Islet of Langerhans (tissue), 1 donor: ENCODE results near the gene LRRC49.
A peak's percentile ranks its signal among the peaks of the same experiment; 100 is the strongest.
"Not testable (repeated sequence)": the region's sequence is repeated elsewhere in the genome, so short reads cannot be mapped to it uniquely, and the experiment has no call there.

Source experiments
- FAIRE-seq: peaks from one replicate; lab custom pipeline; 2011; peaks lifted over from hg19 to GRCh38; lab: Jason Lieb, UNC

LRRC49 gene

DNA sequence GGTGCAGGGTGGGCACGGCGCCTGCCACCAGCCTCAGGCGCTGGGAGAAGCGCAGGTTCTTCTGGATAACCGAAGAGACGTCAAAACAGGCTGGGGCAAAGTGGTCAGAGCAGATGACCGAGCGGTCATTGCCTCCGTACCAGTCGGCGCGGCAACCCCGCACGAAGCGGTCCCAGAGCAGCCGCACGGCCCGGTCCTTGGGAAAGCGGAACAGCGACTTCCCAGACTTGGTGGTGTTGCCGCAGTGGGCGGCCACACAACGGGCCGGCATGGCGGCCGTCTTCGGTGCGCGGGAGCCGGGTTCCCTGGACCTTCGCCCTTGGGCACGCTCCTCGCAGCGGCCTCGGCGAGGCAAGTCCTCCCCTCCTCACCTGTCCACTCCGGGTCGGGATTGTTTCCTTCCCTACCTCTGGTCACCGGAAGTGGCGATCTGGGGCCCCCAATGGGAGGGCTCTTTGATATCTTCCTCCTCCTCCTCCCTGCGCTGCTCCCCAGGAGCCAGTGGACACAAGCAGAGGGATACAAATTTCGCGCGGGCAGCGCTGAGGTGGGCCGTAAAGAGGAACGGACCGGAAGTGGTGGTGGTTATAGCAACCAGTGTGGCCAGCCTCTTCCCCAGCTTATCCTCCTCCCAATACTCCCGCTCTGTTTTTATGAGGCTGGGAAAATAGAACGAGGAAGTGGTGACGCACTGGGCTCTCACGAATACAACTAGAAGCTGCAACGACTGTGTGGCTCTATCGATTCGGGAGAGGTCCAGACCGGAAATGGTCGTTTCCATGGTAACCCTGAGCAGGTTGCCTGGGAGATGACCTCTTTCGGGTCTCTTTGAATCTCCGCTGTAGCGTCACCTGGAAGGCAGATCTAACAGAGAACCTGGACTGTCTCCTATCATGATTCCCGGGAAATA, at the start of gene LRRC49, which contains the start of gene THAP10:
TSS of gene LRRC49 (plus strand) at position 825 of the 910 bp plus-strand sequence. CDS start at position 894, 69 bp downstream.
TSS of gene THAP10 (minus strand) at position 432 of the 910 bp plus-strand sequence. CDS start at position 271, 161 bp downstream.
- peak; percentile 93 for FAIRE-seq

DNA sequence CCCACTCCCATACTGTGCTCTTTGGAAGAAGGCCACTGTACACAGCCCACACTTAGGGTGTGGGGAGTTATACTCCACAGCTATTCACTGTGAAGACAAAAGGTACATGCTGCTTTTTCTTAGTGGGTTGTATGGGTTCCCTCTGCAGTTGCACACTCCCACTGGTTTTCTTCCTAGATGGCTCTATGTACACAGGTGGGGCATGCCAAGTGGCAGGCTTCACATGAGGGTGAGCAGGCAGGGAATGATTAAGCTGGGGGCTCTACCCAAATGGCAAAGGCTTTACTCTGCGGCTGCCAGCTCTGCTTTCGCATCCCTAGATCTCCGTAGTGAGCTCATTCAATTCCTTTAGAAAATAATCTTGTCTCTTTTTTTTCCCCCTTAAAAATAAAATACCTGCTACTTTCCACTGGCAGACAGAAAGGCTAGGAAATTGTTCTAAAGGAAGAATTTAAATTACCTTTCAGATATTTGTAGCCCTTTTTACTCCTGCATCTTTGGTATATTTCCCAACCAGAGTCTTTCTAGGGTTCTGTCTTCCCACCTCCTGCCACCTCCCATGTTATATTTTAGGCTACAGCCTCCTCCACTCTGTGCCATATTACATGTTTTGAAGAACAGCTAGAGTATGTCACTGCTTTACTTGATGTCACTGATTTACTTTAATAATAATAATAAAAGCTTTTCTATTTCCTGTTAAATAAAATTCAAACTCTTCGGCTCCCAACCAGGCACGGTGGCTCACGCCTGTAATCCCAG, 46.8 kb upstream of the LRRC49 start:
- no peak for FAIRE-seq

DNA sequence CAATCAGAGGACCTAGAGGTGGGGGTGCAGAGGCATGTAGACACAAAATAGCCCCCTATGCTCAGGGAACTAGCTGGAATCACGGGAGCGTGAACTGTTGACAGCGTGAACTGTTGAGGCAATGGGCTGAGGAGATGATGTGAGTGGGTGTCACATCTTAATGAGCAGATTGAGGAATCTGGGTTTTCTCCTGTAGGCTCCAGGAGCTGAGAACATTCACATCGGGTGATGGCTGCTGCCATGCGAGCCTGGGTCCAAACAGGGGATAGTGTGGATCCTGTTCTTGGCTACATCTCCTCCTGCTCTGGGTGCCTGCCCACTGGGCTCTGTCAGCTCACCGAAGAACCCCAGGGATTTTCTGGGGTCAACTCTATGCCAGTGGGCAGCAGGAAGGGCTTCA, 40.7 kb upstream of the LRRC49 start:
- FAIRE-seq, result no peak

- no peak for FAIRE-seq
These were observed 39.9 kb upstream of the LRRC49 start for GRCh38 chr15:70852501-70853317.

DNA sequence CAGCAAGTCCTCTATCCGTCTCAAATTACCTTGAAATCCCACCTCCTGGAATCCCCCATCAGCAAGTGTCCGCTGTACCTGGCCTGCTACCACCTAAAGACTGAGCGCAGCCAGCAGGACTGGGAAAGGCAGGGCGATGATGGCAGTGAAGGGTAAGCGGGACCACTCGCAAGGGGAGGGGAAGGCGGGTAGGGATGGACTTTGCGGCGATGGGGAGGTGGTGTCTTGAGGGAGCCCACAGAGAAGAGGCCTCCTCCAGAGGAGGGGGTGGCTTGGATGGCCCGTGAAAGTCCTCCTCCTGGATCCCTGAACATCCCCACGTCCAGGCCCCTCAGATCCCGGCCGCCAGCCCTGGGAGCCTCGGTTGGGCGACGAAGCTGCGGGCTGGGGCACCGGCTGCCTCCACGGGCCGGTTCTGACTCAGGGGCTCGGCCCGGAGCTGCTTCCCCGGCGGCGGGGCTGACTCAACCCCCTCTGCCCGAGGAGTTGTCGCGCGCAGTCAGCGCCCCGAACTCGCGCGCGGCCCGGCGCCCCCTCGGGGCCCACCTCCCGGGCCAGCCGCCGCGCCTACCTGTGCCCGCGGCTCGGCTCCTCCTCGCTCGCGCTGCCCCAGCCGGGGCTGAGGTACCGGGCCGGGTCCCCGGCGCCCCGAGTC, 39.2 kb upstream of the LRRC49 start:
- no peak for FAIRE-seq

DNA sequence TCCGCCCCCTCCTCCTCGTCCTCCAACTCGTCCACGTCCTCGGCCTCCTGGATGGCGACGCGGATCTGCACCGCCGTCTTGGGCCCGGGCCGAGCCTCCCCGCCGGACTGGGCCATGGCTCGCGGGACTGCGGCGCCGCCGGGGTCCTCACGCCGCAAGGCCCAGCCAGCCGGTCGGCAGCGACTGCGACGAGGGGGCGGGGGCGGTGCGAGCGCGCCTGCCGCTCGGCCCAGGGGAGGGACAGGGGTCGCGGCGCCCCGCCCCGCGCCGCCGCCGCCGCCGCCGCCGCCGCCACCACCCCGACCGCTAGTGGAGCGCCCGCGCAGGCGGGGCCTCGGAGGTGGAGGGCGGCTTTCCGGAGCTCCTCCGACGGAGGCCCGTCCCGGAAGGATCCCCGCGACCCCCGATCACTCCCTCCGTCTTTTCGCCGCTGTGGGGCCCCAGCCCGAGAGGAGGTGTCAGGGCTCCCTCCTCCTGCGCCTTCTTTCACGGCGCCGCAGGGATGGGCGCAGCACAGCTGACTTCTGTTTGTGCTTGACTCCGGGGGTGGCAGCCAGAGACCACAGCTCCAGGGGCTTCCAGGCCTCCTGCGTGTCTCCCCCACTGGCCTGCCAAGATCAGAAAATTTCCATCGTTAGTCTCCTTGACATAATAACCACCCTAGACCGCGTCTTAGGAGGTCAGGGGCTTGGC, 38.5 kb upstream of the LRRC49 start, which contains the start of gene LARP6:
TSS of gene LARP6 (minus strand) at position 185 of the 693 bp plus-strand sequence. CDS start at position 116, 69 bp downstream.
- no peak for FAIRE-seq

- FAIRE-seq, result no peak
These were observed 38.0 kb upstream of the LRRC49 start for GRCh38 chr15:70854666-70854976.

GRCh38 chr15:70855764-70856163, 36.9 kb upstream of the LRRC49 start:
- FAIRE-seq, result no peak

DNA sequence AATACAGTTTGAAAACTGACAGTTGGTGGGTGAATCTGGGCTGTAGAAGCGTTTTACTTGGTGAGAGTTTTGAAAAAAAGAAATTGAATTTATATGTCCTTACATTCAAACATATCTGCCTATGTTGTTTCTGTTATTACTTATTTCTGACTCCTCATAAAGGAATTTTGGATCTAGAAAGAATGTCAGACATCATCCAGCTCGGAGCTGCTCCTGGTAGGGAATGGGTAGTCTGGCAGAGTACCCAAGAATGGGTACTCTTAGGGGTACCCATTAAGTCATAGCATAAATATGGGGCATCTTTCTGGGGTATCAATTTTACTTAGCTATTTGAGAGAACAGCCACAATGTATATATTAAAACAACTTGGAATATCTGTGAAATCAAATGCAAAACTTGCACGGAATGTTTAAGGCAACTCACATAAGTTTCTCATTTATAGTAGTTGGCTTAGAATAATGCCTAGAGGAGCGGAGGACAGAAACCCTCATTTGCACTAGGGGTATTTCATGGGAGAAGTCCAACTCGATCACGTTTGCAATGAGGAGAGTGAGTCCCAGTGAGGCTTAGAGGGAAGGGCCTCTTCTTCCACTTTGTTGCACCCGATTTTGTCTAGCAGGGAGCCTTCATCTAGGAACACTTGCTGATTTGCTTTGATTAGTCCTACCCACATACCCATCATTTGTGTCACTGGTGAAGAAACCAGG, 36.3 kb upstream of the LRRC49 start:
- no peak for FAIRE-seq

DNA sequence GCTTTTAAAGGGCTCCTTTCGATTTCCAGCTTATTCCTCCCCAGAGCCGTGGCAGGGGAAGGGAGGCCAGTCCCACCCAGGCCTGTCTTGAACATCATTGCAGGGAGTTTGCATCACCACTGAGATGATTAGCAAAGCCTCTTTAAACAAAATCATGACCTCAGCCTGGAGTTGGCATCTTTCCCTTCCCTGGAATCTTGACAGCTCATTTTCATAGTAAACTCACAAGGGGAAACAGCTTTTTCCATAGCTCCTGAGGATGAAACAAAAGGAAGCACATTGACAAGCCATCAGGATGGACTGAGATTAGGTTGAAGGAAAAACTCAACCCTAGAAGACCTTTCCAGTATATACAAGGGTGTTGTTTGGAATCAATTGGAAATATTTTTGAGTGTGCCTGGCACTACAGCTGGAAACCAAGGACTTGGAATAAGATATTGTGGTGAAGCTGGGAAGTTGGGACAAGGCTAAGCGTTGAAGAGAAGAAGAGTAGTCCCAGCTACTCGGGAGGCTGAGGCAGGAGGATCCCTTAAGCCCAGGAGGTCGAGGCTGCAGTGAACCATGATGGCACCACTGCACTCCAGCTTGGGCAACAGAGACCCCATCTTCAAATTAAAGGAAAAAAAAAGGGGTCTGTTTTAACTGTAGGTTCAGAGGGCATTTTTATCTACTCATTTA, 35.6 kb upstream of the LRRC49 start:
- no peak for FAIRE-seq

DNA sequence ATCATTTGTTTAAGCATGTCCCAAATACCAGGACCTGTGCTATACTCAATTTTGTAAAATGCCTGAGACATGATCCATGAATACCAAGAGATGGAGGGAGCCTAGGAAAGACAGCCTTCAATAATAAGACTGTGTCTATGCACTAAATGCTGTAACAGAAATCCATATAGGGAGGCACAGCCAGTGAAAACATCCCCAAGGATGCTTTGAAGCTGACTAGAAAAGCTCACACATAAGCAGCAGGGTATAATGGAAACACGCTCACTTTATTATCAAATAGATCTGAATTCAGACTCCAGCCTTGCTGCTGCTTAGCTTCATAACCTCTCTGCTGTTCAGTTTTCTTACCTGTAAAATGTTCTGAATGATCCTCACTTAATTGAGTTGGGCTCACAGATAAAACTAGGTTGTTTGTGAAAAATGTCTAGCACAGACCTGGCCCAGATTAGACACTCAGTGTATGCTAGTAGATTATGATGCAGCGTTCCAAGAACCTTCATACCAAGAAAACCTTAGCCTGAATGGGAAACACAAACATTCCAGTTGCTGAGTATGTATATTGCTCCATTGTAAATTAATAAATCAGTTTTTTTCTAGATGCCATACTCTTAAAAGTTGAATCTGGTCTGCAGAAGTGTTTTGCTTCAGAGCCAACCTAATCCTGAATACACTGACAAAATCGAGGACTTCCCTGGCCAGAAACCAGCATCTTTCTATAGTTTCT, 34.9 kb upstream of the LRRC49 start:
- FAIRE-seq, result no peak

GRCh38 chr15:70858614-70859321, 33.9 kb upstream of the LRRC49 start:
- not testable (repeated sequence) for FAIRE-seq

- no peak for FAIRE-seq
These were observed 33.2 kb upstream of the LRRC49 start for GRCh38 chr15:70859322-70859908.

- no peak for FAIRE-seq
These were observed 32.6 kb upstream of the LRRC49 start for GRCh38 chr15:70859998-70860397.

- FAIRE-seq, result no peak
These were observed 29.0 kb upstream of the LRRC49 start for GRCh38 chr15:70863450-70864218.

GRCh38 chr15:70866982-70867641, 25.5 kb upstream of the LRRC49 start:
- no peak for FAIRE-seq
